Fibroblast of pulmonary artery (primary cell): ENCODE results near the gene FGA.

Experiments used
- DNase-seq: peaks from one replicate; pipeline ENCODE4 v3.0.0-alpha.2; 2010; ENCODE audit warnings: low read depth
- H3K4me3 ChIP-seq: replicated peaks from 2 replicates; pipeline ENCODE4 v1.5.1; 2011; ENCODE audit warnings: low read depth, mild to moderate bottlenecking, control low read depth, low read length, moderate library complexity
- TF ChIP-seq, protein P1 (sequence below): IDR thresholded peaks from 2 replicates; pipeline ENCODE4 v1.5.1; 2011; ENCODE audit warnings: mild to moderate bottlenecking, control low read depth, low read length, inconsistent platforms; ENCODE audit errors: missing control alignments

The FGA gene

DNA sequence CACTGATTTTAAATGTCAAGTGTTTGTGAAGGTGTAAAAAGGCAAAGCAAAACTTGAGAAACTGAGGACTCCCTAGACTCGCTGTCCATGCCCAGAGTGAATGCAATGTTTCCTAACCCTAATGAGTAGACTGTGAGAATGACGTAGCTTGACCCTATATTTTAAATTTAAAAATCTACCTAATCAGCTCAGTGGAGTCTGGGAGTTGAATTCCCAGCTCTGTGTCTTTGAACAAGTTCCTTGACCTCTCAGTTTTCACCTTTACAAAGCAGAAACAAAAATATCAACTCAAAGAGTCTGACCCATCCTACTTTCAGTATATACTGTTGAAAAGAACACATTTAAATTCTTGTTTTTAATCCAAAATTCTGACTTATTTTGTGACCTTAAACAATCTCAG lies 2.3 kb downstream of the FGA start:
- no peak overlapping the region for H3K4me3 ChIP-seq
- TF ChIP-seq, protein P1, sequence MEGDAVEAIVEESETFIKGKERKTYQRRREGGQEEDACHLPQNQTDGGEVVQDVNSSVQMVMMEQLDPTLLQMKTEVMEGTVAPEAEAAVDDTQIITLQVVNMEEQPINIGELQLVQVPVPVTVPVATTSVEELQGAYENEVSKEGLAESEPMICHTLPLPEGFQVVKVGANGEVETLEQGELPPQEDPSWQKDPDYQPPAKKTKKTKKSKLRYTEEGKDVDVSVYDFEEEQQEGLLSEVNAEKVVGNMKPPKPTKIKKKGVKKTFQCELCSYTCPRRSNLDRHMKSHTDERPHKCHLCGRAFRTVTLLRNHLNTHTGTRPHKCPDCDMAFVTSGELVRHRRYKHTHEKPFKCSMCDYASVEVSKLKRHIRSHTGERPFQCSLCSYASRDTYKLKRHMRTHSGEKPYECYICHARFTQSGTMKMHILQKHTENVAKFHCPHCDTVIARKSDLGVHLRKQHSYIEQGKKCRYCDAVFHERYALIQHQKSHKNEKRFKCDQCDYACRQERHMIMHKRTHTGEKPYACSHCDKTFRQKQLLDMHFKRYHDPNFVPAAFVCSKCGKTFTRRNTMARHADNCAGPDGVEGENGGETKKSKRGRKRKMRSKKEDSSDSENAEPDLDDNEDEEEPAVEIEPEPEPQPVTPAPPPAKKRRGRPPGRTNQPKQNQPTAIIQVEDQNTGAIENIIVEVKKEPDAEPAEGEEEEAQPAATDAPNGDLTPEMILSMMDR, result no peak

GRCh38 chr4:154586296-154587033 lies 4.1 kb downstream of the FGA start:
- no peak for DNase-seq
- no peak overlapping the region for H3K4me3 ChIP-seq
- TF ChIP-seq, protein P1, result no peak

More for the DNA sequence above, 2.3 kb downstream of the FGA start:
- DNase-seq, result no peak

- TF ChIP-seq, protein P1, result no peak
- no peak overlapping the region for H3K4me3 ChIP-seq
- no peak for DNase-seq
Measured at GRCh38 chr4:154585369-154586018, 5.0 kb downstream of the FGA start.

DNA sequence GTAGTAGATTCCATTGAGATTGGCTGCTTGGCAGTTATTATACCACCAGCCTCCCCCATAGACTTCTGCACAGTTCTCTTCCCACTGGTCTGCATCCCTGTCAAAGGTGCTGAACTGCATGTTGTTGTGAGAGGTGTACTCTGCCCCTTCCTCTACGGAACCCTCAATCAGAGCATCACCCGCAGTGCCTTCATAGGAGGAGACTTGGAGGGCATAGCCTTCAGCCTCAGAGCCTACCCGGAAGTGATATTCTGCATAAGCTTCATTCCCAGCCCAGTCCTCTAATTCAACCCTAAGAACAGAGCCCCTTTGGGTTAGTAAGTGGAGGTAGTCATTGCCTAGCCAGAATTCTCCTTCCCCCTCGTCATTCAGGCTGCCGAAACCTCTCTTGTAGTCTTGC lies 6.3 kb downstream of the FGA start:
- DNase-seq, result no peak
- H3K4me3 ChIP-seq, result no peak overlapping the region

GRCh38 chr4:154583677-154584076 lies 6.9 kb downstream of the FGA start:
- no peak overlapping the region for H3K4me3 ChIP-seq
- TF ChIP-seq, protein P1, result no peak
- no peak for DNase-seq

More for the DNA sequence above, 6.3 kb downstream of the FGA start:
- TF ChIP-seq, protein P1, result no peak

DNA sequence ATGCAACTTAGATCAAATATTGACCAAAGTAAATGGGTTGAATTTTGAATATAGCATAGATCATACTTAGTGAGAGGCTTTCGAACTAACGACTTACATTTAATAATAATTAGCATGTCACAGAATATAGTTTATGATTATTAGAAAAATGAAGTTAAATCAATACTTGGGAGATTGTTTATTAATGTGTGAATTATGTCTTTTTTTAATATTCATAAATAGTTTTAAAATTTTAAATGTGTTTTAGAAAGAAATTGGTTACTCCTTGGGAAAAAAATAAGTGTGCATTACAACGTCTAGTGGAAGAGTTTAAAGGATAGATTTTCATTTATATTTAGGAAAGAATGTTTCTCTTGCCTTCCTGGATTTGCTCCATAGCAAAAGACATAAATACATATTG lies 7.3 kb downstream of the FGA start:
- DNase-seq, result no peak
- H3K4me3 ChIP-seq, result no peak overlapping the region
- TF ChIP-seq, protein P1, result no peak
